SK-N-SH (cell line): ENCODE data around the gene RND2. TPM values are rescaled to one million over a fixed set of nuclear protein-coding genes. Genes with fewer than 3 reads are reported as not detected.

Source experiments
- CTCF ChIA-PET: fragments of 300-600, 350-600 bp; formaldehyde crosslinking; extraction: SDS; loops from one replicate; lab custom pipeline; 2021; lab: Yijun Ruan, JAX
- POLR2A ChIA-PET: fragments of 350-600 bp; sonication (Branson Sonifier 250); formaldehyde crosslinking; extraction: SDS; loops from one replicate; lab custom pipeline; 2020; ENCODE audit warnings: antibody characterized with exemption, inconsistent platforms; lab: Yijun Ruan, JAX
- DNase-seq: peaks from one replicate; pipeline ENCODE4 v3.0.0; 2012
- H2AFZ ChIP-seq: fragments of 200-600 bp; sonication (generic); 2 replicates; pipeline ENCODE4 v1.8.1; 2016; ENCODE audit warnings: antibody characterized with exemption, mild to moderate bottlenecking, low read depth
- H3F3A ChIP-seq: fragments of 200-600 bp; sonication (generic); replicated peaks from 2 replicates; pipeline ENCODE3; 2016; ENCODE audit warnings: antibody characterized with exemption, mild to moderate bottlenecking; ENCODE audit not compliant: insufficient read depth
- H3K27ac ChIP-seq, 2 experiments: fragments of 200-500 bp in 1 of 2; fragments of 200-600 bp in 1 of 2; sonication (Bioruptor generic) in 1 of 2; sonication (generic), shearing (Covaris generic) in 1 of 2; 2 replicates each; pipeline versions ENCODE4 v1.5.1 to v1.6.1; 2014 to 2016; ENCODE audit warnings: low read depth in 2 of 2, inconsistent platforms in 1 of 2, low read length in 1 of 2, mild to moderate bottlenecking in 1 of 2, mixed read lengths in 1 of 2
- H3K27me3 ChIP-seq: fragments of 200-600 bp; sonication (generic), shearing (Covaris generic); 2 replicates; pipeline ENCODE4 v1.6.1; 2016; ENCODE audit warnings: mixed run types; ENCODE audit not compliant: insufficient read depth
- H3K36me3 ChIP-seq, 2 experiments: fragments of 200-500 bp in 1 of 2; fragments of 200-600 bp in 1 of 2; sonication (Bioruptor generic) in 1 of 2; sonication (generic) in 1 of 2; replicated peaks in 1 of 2; 2 replicates each; pipeline versions ENCODE3 to v1.5.1; 2014 to 2016; ENCODE audit warnings: low read length in 1 of 2, mild to moderate bottlenecking in 1 of 2; ENCODE audit not compliant: insufficient read depth in 2 of 2, control insufficient read depth in 1 of 2
- H3K4me1 ChIP-seq, 2 experiments: fragments of 200-500 bp in 1 of 2; fragments of 200-600 bp in 1 of 2; sonication (Bioruptor generic) in 1 of 2; sonication (generic), shearing (Covaris generic) in 1 of 2; 2 replicates each; pipeline versions ENCODE4 v1.5.1 to v1.6.1; 2014 to 2016; ENCODE audit warnings: low read depth in 1 of 2, low read length in 1 of 2, mixed run types in 1 of 2; ENCODE audit not compliant: insufficient read depth in 2 of 2, control insufficient read depth in 1 of 2
- H3K4me2 ChIP-seq: fragments of 200-600 bp; sonication (generic), shearing (Covaris generic); 2 replicates; pipeline ENCODE4 v1.6.1; 2017; ENCODE audit warnings: mixed run types
- H3K4me3 ChIP-seq, 2 experiments: fragments of 200-500 bp in 1 of 2; fragments of 200-600 bp in 1 of 2; sonication (Bioruptor generic) in 1 of 2; sonication (generic), shearing (Covaris generic) in 1 of 2; 2 replicates each; pipeline versions ENCODE4 v1.5.1 to v1.8.1; 2014 to 2016; ENCODE audit warnings: low read depth in 2 of 2, inconsistent platforms in 1 of 2, low read length in 1 of 2, mild to moderate bottlenecking in 1 of 2, mixed read lengths in 1 of 2, moderate library complexity in 1 of 2
- H3K79me2 ChIP-seq: fragments of 200-600 bp; sonication (generic); 2 replicates; pipeline ENCODE4 v1.8.1; 2017; ENCODE audit warnings: mild to moderate bottlenecking; ENCODE audit not compliant: insufficient read depth
- H3K9ac ChIP-seq: fragments of 200-600 bp; sonication (generic); 2 replicates; pipeline ENCODE4 v1.6.1; 2017; ENCODE audit warnings: mixed run types
- H3K9me2 ChIP-seq: fragments of 200-600 bp; sonication (generic); 2 replicates; pipeline ENCODE4 v1.6.1; 2017; ENCODE audit warnings: mixed run types
- H3K9me3 ChIP-seq: fragments of 200-600 bp; sonication (generic); 2 replicates; pipeline ENCODE4 v1.6.1; 2017; ENCODE audit warnings: mixed run types, mild to moderate bottlenecking, moderate library complexity
- H4K20me1 ChIP-seq: fragments of 200-600 bp; sonication (generic); 2 replicates; pipeline ENCODE4 v1.6.1; 2017; ENCODE audit warnings: mild to moderate bottlenecking, mixed run types; ENCODE audit not compliant: insufficient read depth
- ELF1 ChIP-seq: IDR thresholded peaks from 2 replicates; pipeline ENCODE4 v1.4.0; 2012
- EP300 ChIP-seq, 2 experiments: IDR thresholded peaks; 2 replicates each; pipeline versions ENCODE4 v1.4.0 to v1.6.1; 2012; ENCODE audit warnings: borderline replicate concordance in 1 of 2, low read depth in 1 of 2, low read length in 1 of 2
- EZH2phosphoT487 ChIP-seq: fragments of 200-600 bp; sonication (generic); IDR thresholded peaks from 2 replicates; pipeline ENCODE4 v1.6.1; 2017; ENCODE audit warnings: low read depth, mixed run types, mild to moderate bottlenecking, antibody characterized with exemption, moderate library complexity, borderline replicate concordance
- FOXJ3 ChIP-seq: sonication (generic); formaldehyde crosslinking; IDR thresholded peaks from 2 replicates; pipeline ENCODE4 v1.5.1; 2020; ENCODE audit warnings: mild to moderate bottlenecking, missing genetic modification reagents
- FOXM1 ChIP-seq: IDR thresholded peaks from 2 replicates; pipeline ENCODE4 v1.4.0; 2012; ENCODE audit warnings: low read depth, mild to moderate bottlenecking
- GABPA ChIP-seq: IDR thresholded peaks from 2 replicates; pipeline ENCODE4 v1.4.0; 2012; ENCODE audit warnings: low read depth, mild to moderate bottlenecking
- JUND ChIP-seq: IDR thresholded peaks from 2 replicates; pipeline ENCODE4 v1.4.0; 2012
- MAX ChIP-seq: IDR thresholded peaks from 2 replicates; pipeline ENCODE4 v1.4.0; 2012; ENCODE audit warnings: low read depth
- MXI1 ChIP-seq: IDR thresholded peaks from 2 replicates; pipeline ENCODE4 v1.6.1; 2012; ENCODE audit warnings: mild to moderate bottlenecking, low read depth, low read length, improper control_type of control experiment
- NFIC ChIP-seq: IDR thresholded peaks from 2 replicates; pipeline ENCODE4 v1.4.0; 2012; ENCODE audit warnings: borderline replicate concordance
- NRF1 ChIP-seq: IDR thresholded peaks from 2 replicates; pipeline ENCODE4 v1.6.1; 2012; ENCODE audit warnings: low read depth, mild to moderate bottlenecking, low read length
- PBX3 ChIP-seq: IDR thresholded peaks from 2 replicates; pipeline ENCODE4; 2012
- POLR2AphosphoS5 ChIP-seq: IDR thresholded peaks from 2 replicates; pipeline ENCODE4 v1.6.1; 2012; ENCODE audit warnings: low read depth, low read length
- RAD21 ChIP-seq: IDR thresholded peaks from 2 replicates; pipeline ENCODE4 v1.6.1; 2012; ENCODE audit warnings: mild to moderate bottlenecking, low read length
- RCOR1 ChIP-seq: fragments of 150-350 bp; IDR thresholded peaks from 2 replicates; pipeline ENCODE4 v1.6.1; 2017; ENCODE audit warnings: antibody characterized with exemption, low read length
- REST ChIP-seq: IDR thresholded peaks from 2 replicates; pipeline ENCODE4 v1.6.1; 2012; ENCODE audit warnings: mild to moderate bottlenecking, low read depth, low read length, moderate library complexity
- RFX5 ChIP-seq: IDR thresholded peaks from 2 replicates; pipeline ENCODE4 v1.6.1; 2012; ENCODE audit warnings: mild to moderate bottlenecking, improper control_type of control experiment, low read length
- RXRA ChIP-seq: IDR thresholded peaks from 2 replicates; pipeline ENCODE4 v1.4.0; 2012; ENCODE audit warnings: low read depth, mild to moderate bottlenecking, borderline replicate concordance
- SMC3 ChIP-seq: IDR thresholded peaks from 2 replicates; pipeline ENCODE4 v1.6.1; 2012; ENCODE audit warnings: low read depth, low read length, improper control_type of control experiment
- TAF1 ChIP-seq: IDR thresholded peaks from 2 replicates; pipeline ENCODE4 v1.6.1; 2012; ENCODE audit warnings: low read depth, mild to moderate bottlenecking, low read length, moderate library complexity, borderline replicate concordance
- TCF12 ChIP-seq: IDR thresholded peaks from 2 replicates; pipeline ENCODE4 v1.4.0; 2012
- TEAD4 ChIP-seq: IDR thresholded peaks from 2 replicates; pipeline ENCODE4 v1.4.0; 2012; ENCODE audit warnings: mild to moderate bottlenecking, borderline replicate concordance; ENCODE audit not compliant: insufficient read depth
- YY1 ChIP-seq: IDR thresholded peaks from 2 replicates; pipeline ENCODE4 v1.4.0; 2012; ENCODE audit warnings: low read depth, mild to moderate bottlenecking
- WGBS: methylation state at CpG from one replicate; pipeline ENCODE4 v1.1.6; 2017; ENCODE audit warnings: low lambda C conversion rate; 5-methylcytosine and 5-hydroxymethylcytosine counted together
- polyA plus RNA-seq, 3 experiments: library from polyadenylated mRNA; depleted of rRNA; stranded (reverse); fragments of >200 nt; gene quantifications; 2 replicates each; pipeline ENCODE4 v1.2.3, GENCODE V29; 2012
- TF ChIP-seq, protein P1 (sequence below): fragments of 200-600 bp; sonication (generic); IDR thresholded peaks from 2 replicates; pipeline ENCODE4 v1.6.1; 2017; ENCODE audit warnings: antibody characterized with exemption, mild to moderate bottlenecking, moderate library complexity
- TF ChIP-seq, protein P2 (sequence below): fragments of 150-350 bp; IDR thresholded peaks from 2 replicates; pipeline ENCODE4 v1.6.1; 2017; ENCODE audit warnings: antibody characterized with exemption, low read length, low read depth, borderline replicate concordance

The RND2 gene
- polyA plus RNA-seq, 1 of the 3 experiments (the other 2 are of a cell fraction) = 8.9 TPM

GRCh38 chr17:42997984-42998938 lies 26.8 kb upstream of the RND2 start, which contains the start of gene RPL27:
TSS of gene RPL27 (plus strand) at chr17:42998419. CDS start at chr17:42998751, 332 bp downstream.
- Histone ChIP-seq H3F3A (peaks cover 58% of the 10 kb centered on the region), H3K9me2 (no peaks in the 10 kb centered on the region), H3K9ac (peak within 1 kb of the TSS; percentile 100), H3K27ac (peak within 1 kb of the TSS; percentile 87 to 90), H3K36me3 (peaks cover 38% of the 10 kb centered on the region in 2 experiments), H4K20me1 (peaks cover 36% of the 10 kb centered on the region), H3K4me3 (peak within 1 kb of the TSS; percentile 85 to 87), H3K79me2 (peaks cover 41% of the 10 kb centered on the region), H3K9me3 (no peaks in the 10 kb centered on the region), H3K27me3 (no peaks in the 10 kb centered on the region), H3K4me2 (peak within 1 kb of the TSS; percentile 78), H2AFZ (peak within 1 kb of the TSS; percentile 89), H3K4me1 (peaks cover 6 to 11% of the 10 kb centered on the region in 2 experiments; a peak in 2 of 4 replicates)
- peak; percentile 88 for DNase-seq
- under 1% methylated on average over 49 of the region's 49 CpGs for WGBS
- ChIA-PET CTCF (interaction anchor here (0.6 to 4.4 kb wide), 24 partner anchors 11 to 462 kb away, joined by 3 to 27 read pairs (median 4); partner anchors contain the start of genes AOC2, BECN1, NBR1 and PSME3), POLR2A (interaction anchor here (0.6 to 2.8 kb wide), 21 partner anchors 10 to 444 kb away, joined by 3 to 20 read pairs (median 5); partner anchors contain the start of genes AOC2, BRCA1, PSME3 and PTGES3L)
- TF ChIP-seq FOXJ3 (CRISPR knock-in tag) (peak; percentile 70; the same call in 1 of the 2 replicates), TAF1 (peak; percentile 95), NRF1 (no peak), NFIC (peak; percentile 21; the same call in 1 of the 2 replicates), MAX (peak; percentile 97), YY1 (0 out of 2 replicates have a peak, but pooled peaks have one; percentile 50), REST (no peak; the same call in 1 of the 2 replicates), FOXM1 (no peak), RCOR1 (peak; percentile 74), JUND (no peak), MXI1 (peak; percentile 96), TEAD4 (peak; percentile 68; the same call in 1 of the 2 replicates), RXRA (no peak), RFX5 (no peak), RAD21 (peak; percentile 70), PBX3 (0 out of 2 replicates have a peak, but pooled peaks have one; percentile 33), EZH2phosphoT487 (no peak), SMC3 (peak; percentile 56), EP300 (IDR thresholded peaks at IDR 0.05; ENCODE audit: borderline replicate concordance in 1 of 2, low read depth in 1 of 2, low read length in 1 of 2) (peak; percentile 54 to 57; a peak in 2 of 4 replicates), ELF1 (peak; percentile 99), TCF12 (peak; percentile 63), GABPA (peak; percentile 96), POLR2AphosphoS5 (peak; percentile 97)
- TF ChIP-seq, protein P1, sequence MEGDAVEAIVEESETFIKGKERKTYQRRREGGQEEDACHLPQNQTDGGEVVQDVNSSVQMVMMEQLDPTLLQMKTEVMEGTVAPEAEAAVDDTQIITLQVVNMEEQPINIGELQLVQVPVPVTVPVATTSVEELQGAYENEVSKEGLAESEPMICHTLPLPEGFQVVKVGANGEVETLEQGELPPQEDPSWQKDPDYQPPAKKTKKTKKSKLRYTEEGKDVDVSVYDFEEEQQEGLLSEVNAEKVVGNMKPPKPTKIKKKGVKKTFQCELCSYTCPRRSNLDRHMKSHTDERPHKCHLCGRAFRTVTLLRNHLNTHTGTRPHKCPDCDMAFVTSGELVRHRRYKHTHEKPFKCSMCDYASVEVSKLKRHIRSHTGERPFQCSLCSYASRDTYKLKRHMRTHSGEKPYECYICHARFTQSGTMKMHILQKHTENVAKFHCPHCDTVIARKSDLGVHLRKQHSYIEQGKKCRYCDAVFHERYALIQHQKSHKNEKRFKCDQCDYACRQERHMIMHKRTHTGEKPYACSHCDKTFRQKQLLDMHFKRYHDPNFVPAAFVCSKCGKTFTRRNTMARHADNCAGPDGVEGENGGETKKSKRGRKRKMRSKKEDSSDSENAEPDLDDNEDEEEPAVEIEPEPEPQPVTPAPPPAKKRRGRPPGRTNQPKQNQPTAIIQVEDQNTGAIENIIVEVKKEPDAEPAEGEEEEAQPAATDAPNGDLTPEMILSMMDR = peak; percentile 77
- TF ChIP-seq, protein P2, sequence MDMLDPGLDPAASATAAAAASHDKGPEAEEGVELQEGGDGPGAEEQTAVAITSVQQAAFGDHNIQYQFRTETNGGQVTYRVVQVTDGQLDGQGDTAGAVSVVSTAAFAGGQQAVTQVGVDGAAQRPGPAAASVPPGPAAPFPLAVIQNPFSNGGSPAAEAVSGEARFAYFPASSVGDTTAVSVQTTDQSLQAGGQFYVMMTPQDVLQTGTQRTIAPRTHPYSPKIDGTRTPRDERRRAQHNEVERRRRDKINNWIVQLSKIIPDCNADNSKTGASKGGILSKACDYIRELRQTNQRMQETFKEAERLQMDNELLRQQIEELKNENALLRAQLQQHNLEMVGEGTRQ = peak; percentile 34; the same call in 1 of the 2 replicates
